ENCODE data around the gene EN1. TPM values are rescaled to one million over a fixed set of nuclear protein-coding genes. Genes with fewer than 3 reads are reported as not detected.

Gene EN1
- total RNA-seq, 2 experiments from 2014 or later = not detected

- peaks cover 9% of the 10 kb centered on the region for H3K4me1 ChIP-seq (ENCODE audit: insufficient read depth, low read length, poor library complexity, severe bottlenecking)
- ChIA-PET POLR2A (interaction anchor here (0.6 kb wide), 1 partner anchor 208 kb away, joined by 3 read pairs; no protein-coding TSS in a partner anchor), CTCF (ENCODE audit: unreplicated experiment) (no interaction called here)
- 0 out of 2 replicates have a peak, but pooled peaks cover 3% of the 10 kb centered on the region for H3K9me3 ChIP-seq (ENCODE audit: low read length)
- H3K4me2 ChIP-seq (ENCODE audit: low read length) = no peak overlapping the region
- H3K9me2 ChIP-seq (ENCODE audit: insufficient read depth, low read length) = no peaks in the 10 kb centered on the region
- intact Hi-C loops (cut with micrococcal nuclease; ENCODE audit: unreplicated experiment) = no loop called here
- BruUV-seq (replicated peaks) = no TSS peak
- H3K79me2 ChIP-seq (ENCODE audit: insufficient read depth, low read depth, low read length) = no peaks in the 10 kb centered on the region
- H3K4me3 ChIP-seq (ENCODE audit: low read depth, low read length, poor library complexity, severe bottlenecking) = no peak overlapping the region
- no peaks in the 10 kb centered on the region for H4K20me1 ChIP-seq (ENCODE audit: insufficient read depth, low read length)
- TF ChIP-seq EZH2phosphoT487 (IDR thresholded peaks at IDR 0.05; ENCODE audit: borderline replicate concordance, low read depth, low read length) (no peak), CTCF (conservative IDR thresholded peaks at IDR 0.05; ENCODE audit: low read length) (no peak)
- H2AFZ ChIP-seq (ENCODE audit: low read length) = no peak overlapping the region
- no peak overlapping the region for H3K27ac ChIP-seq (ENCODE audit: low read depth, low read length, poor library complexity, severe bottlenecking)
- no peaks in the 10 kb centered on the region for H3K36me3 ChIP-seq (ENCODE audit: insufficient read depth, low read length)
- no peak for DNase-seq (ENCODE audit: low spot score)
These were observed 31.2 kb upstream of the EN1 start for GRCh38 chr2:118878531-118879149.

DNA sequence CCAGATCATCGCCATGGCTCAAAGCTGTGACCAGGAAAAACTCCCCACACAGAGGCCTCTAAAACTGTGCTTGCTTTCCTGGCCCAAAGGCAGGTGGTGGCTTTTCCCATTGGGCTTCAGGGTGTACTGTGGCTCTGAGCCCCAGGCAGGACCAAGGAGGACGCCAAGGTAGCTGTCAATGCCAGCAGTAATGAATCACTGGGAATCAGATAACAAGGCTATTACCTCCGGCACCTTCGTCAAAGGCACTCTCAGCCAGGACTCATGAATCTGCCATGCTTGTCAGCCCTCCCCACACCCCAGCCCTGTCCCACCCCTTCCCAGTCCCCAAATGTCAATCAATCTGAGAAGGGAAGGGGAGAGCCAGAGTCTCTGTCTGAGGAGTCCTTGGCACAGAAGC lies 27.9 kb upstream of the EN1 start:
- H3K4me3 ChIP-seq (ENCODE audit: low read depth, low read length, poor library complexity, severe bottlenecking) = no peak overlapping the region
- H3K4me1 ChIP-seq (ENCODE audit: insufficient read depth, low read length, poor library complexity, severe bottlenecking) = no peaks in the 10 kb centered on the region
- no peaks in the 10 kb centered on the region for H3K9me3 ChIP-seq (ENCODE audit: low read length)
- H2AFZ ChIP-seq (ENCODE audit: low read length) = no peak overlapping the region
- no peaks in the 10 kb centered on the region for H3K9me2 ChIP-seq (ENCODE audit: insufficient read depth, low read length)
- BruUV-seq (replicated peaks) = no TSS peak
- H3K79me2 ChIP-seq (ENCODE audit: insufficient read depth, low read depth, low read length) = no peaks in the 10 kb centered on the region
- no peaks in the 10 kb centered on the region for H4K20me1 ChIP-seq (ENCODE audit: insufficient read depth, low read length)
- no peak overlapping the region for H3K4me2 ChIP-seq (ENCODE audit: low read length)
- ChIA-PET POLR2A (no interaction called here), CTCF (ENCODE audit: unreplicated experiment) (no interaction called here)
- no peak for DNase-seq (ENCODE audit: low spot score)
- H3K27ac ChIP-seq (ENCODE audit: low read depth, low read length, poor library complexity, severe bottlenecking) = no peak overlapping the region
- intact Hi-C loops (cut with micrococcal nuclease; ENCODE audit: unreplicated experiment) = no loop called here
- no peaks in the 10 kb centered on the region for H3K36me3 ChIP-seq (ENCODE audit: insufficient read depth, low read length)
- no peak for TF ChIP-seq CTCF (conservative IDR thresholded peaks at IDR 0.05; ENCODE audit: low read length)
- no peak for TF ChIP-seq EZH2phosphoT487 (IDR thresholded peaks at IDR 0.05; ENCODE audit: borderline replicate concordance, low read depth, low read length)

DNA sequence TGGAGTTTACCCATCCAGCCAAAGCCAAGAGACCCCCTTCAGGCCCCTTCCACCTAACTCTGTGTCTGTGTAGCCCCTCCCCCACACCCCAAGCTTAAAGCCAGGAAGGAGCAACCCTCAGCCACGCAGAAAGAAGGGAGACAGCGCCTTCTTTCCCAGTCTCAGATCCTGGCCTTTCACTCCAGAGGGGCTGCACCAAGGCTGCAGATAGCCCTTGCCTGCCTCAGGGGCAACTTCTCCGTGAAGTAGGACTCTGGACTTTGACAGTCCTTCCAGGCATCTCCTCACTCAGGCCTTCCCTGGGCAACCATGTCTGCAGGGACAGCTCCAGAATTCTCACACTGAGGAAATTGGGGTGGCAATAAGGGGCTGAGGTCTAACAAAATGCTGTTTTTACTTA lies 26.9 kb upstream of the EN1 start:
- no peaks in the 10 kb centered on the region for H3K9me3 ChIP-seq (ENCODE audit: low read length)
- H3K9me2 ChIP-seq (ENCODE audit: insufficient read depth, low read length) = no peaks in the 10 kb centered on the region
- no peaks in the 10 kb centered on the region for H3K36me3 ChIP-seq (ENCODE audit: insufficient read depth, low read length)
- no peaks in the 10 kb centered on the region for H4K20me1 ChIP-seq (ENCODE audit: insufficient read depth, low read length)
- H2AFZ ChIP-seq (ENCODE audit: low read length) = no peak overlapping the region
- ChIA-PET CTCF (ENCODE audit: unreplicated experiment) (no interaction called here), POLR2A (interaction anchor here (0.5 kb wide), 1 partner anchor 8 kb away, joined by 3 read pairs; no protein-coding TSS in a partner anchor)
- no peaks in the 10 kb centered on the region for H3K79me2 ChIP-seq (ENCODE audit: insufficient read depth, low read depth, low read length)
- BruUV-seq (replicated peaks) = no TSS peak
- H3K4me2 ChIP-seq (ENCODE audit: low read length) = no peak overlapping the region
- no peak overlapping the region for H3K4me3 ChIP-seq (ENCODE audit: low read depth, low read length, poor library complexity, severe bottlenecking)
- no peaks in the 10 kb centered on the region for H3K4me1 ChIP-seq (ENCODE audit: insufficient read depth, low read length, poor library complexity, severe bottlenecking)
- H3K27ac ChIP-seq (ENCODE audit: low read depth, low read length, poor library complexity, severe bottlenecking) = no peak overlapping the region
- intact Hi-C loops (cut with micrococcal nuclease; ENCODE audit: unreplicated experiment) = no loop called here
- DNase-seq (ENCODE audit: low spot score) = no peak
- TF ChIP-seq CTCF (conservative IDR thresholded peaks at IDR 0.05; ENCODE audit: low read length) (no peak), EZH2phosphoT487 (IDR thresholded peaks at IDR 0.05; ENCODE audit: borderline replicate concordance, low read depth, low read length) (no peak)

All from OCI-LY7 (cell line).